CD14-positive monocyte (primary cell): ENCODE measurements around the gene EPG5. TPM values are rescaled to one million over a fixed set of nuclear protein-coding genes. Genes with fewer than 3 reads are reported as not detected.

ENCODE experiments used
- DNase-seq, 3 donors: peaks; one replicate each; pipeline ENCODE4 v3.0.0-alpha.2; 2011 to 2022
- H2AFZ ChIP-seq: 2 replicates; pipeline ENCODE4 v1.6.0; 2012; ENCODE audit warnings: mild to moderate bottlenecking, low read depth, low read length, inconsistent platforms; ENCODE audit not compliant: insufficient read depth, poor library complexity, severe bottlenecking
- H3K27ac ChIP-seq, 2 donors: 1 replicate in 1 of 2; 2 replicates in 1 of 2; pipeline ENCODE4 v1.5.1; 2012 to 2013; ENCODE audit warnings: low read length in 2 of 2, control low read depth in 1 of 2, inconsistent platforms in 1 of 2, low read depth in 1 of 2, mild to moderate bottlenecking in 1 of 2
- H3K27me3 ChIP-seq, 2 donors: one replicate each; pipeline versions ENCODE4 v1.6.0 to v1.6.1; 2011 to 2013; ENCODE audit warnings: low read length in 2 of 2; ENCODE audit not compliant: control insufficient read depth in 2 of 2, insufficient read depth in 2 of 2
- H3K36me3 ChIP-seq, 2 donors: replicated peaks in 1 of 2; 1 replicate in 1 of 2; 2 replicates in 1 of 2; pipeline versions ENCODE4 v1.5.1 to v1.6.1; 2012 to 2013; ENCODE audit warnings: low read length in 2 of 2, control low read depth in 1 of 2, inconsistent platforms in 1 of 2, mild to moderate bottlenecking in 1 of 2; ENCODE audit not compliant: insufficient read depth in 2 of 2, control insufficient read depth in 1 of 2
- H3K4me1 ChIP-seq, 2 donors: 1 replicate in 1 of 2; 2 replicates in 1 of 2; pipeline versions ENCODE4 v1.5.1 to v1.6.1; 2012 to 2013; ENCODE audit warnings: low read length in 2 of 2, control low read depth in 1 of 2, inconsistent platforms in 1 of 2, mild to moderate bottlenecking in 1 of 2, moderate library complexity in 1 of 2; ENCODE audit not compliant: insufficient read depth in 2 of 2, control insufficient read depth in 1 of 2
- H3K4me2 ChIP-seq: replicated peaks from 2 replicates; pipeline ENCODE3; 2012; ENCODE audit warnings: low read length, moderate library complexity, mild to moderate bottlenecking; ENCODE audit not compliant: poor library complexity, severe bottlenecking; ENCODE audit errors: extremely low read depth
- H3K4me3 ChIP-seq, 3 experiments: fragments of 200-600 bp in 1 of 3; sonication (generic) in 1 of 3; replicated peaks in 1 of 3; 1 replicate in 2 of 3; 2 replicates in 1 of 3; pipeline ENCODE4 v1.5.1; 2011 to 2013; ENCODE audit warnings: low read length in 3 of 3, mild to moderate bottlenecking in 3 of 3, control low read depth in 2 of 3, low read depth in 2 of 3, inconsistent platforms in 1 of 3, moderate library complexity in 1 of 3
- H3K79me2 ChIP-seq: 2 replicates; pipeline ENCODE4 v1.6.0; 2012; ENCODE audit warnings: mild to moderate bottlenecking, control low read depth, inconsistent platforms, low read length, moderate library complexity; ENCODE audit not compliant: insufficient read depth
- H3K9ac ChIP-seq: 2 replicates; pipeline ENCODE4 v1.6.0; 2017; ENCODE audit warnings: low read length, mild to moderate bottlenecking; ENCODE audit not compliant: insufficient read depth, poor library complexity, severe bottlenecking
- H3K9me3 ChIP-seq, 2 donors: replicated peaks in 1 of 2; 1 replicate in 1 of 2; 2 replicates in 1 of 2; pipeline versions ENCODE4 v1.5.1 to v1.6.1; 2012 to 2013; ENCODE audit warnings: low read length in 2 of 2, control low read depth in 1 of 2; ENCODE audit not compliant: control insufficient read depth in 1 of 2, insufficient read depth in 1 of 2
- H4K20me1 ChIP-seq: 2 replicates; pipeline ENCODE4 v1.6.0; 2012; ENCODE audit warnings: mild to moderate bottlenecking, low read length, control low read depth, moderate library complexity; ENCODE audit not compliant: insufficient read depth
- H3K27ac Mint-ChIP-seq, 7 donors: one replicate each; pipeline ENCODE4 v1.8.0; 2020; ENCODE audit warnings: mild to moderate bottlenecking in 7 of 7, mixed read lengths in 7 of 7, moderate library complexity in 6 of 7, inconsistent platforms in 2 of 7
- H3K27me3 Mint-ChIP-seq, 3 donors: one replicate each; pipeline ENCODE4 v1.8.0; 2021 to 2022; ENCODE audit warnings: low read depth in 3 of 3, mild to moderate bottlenecking in 3 of 3, mixed read lengths in 3 of 3, moderate library complexity in 3 of 3, inconsistent platforms in 1 of 3
- H3K36me3 Mint-ChIP-seq, 2 donors: one replicate each; pipeline ENCODE4 v1.8.0; 2020; ENCODE audit warnings: mixed read lengths in 2 of 2, inconsistent platforms in 1 of 2, mild to moderate bottlenecking in 1 of 2
- H3K4me1 Mint-ChIP-seq: one replicate; pipeline ENCODE4 v1.8.0; 2020; ENCODE audit warnings: mild to moderate bottlenecking, mixed read lengths
- H3K4me3 Mint-ChIP-seq, 2 donors: one replicate each; pipeline ENCODE4 v1.8.0; 2020; ENCODE audit warnings: mild to moderate bottlenecking in 2 of 2, mixed read lengths in 2 of 2, moderate library complexity in 1 of 2
- H3K9me3 Mint-ChIP-seq, 7 donors: one replicate each; pipeline ENCODE4 v1.8.0; 2020 to 2022; ENCODE audit warnings: mixed read lengths in 7 of 7, mild to moderate bottlenecking in 6 of 7, moderate library complexity in 6 of 7, inconsistent platforms in 2 of 7
- WGBS: methylation state at CpG from one replicate; pipeline ENCODE4 v1.1.5; 2013; ENCODE audit warnings: missing lambda C conversion rate; ENCODE audit not compliant: insufficient coverage; 5-methylcytosine and 5-hydroxymethylcytosine counted together
- intact Hi-C, 2 donors: fragments of 100-400 bp; cut with micrococcal nuclease; formaldehyde crosslinking; loops; one replicate each; pipeline versions ENCODE4 v1.15.0 to v1.15.1; 2023
- polyA plus RNA-seq, 3 donors: library from polyadenylated mRNA; depleted of rRNA in 1 of 3; unstranded in 2 of 3; stranded (reverse) in 1 of 3; fragments of 300-500 nt in 2 of 3; fragments of >200 nt in 1 of 3; fragmentation: Illumina TruSeq in 2 of 3; gene quantifications; 1 replicate in 2 of 3; 2 replicates in 1 of 3; pipeline ENCODE4 v1.2.3, GENCODE V29; 2012 to 2021
- TF ChIP-seq, protein P1 (sequence below): fragments of 200-600 bp; IDR thresholded peaks from one replicate; pipeline ENCODE4 v1.8.0; 2022; ENCODE audit warnings: antibody characterized with exemption, mild to moderate bottlenecking

Gene EPG5
- polyA plus RNA-seq, 3 donors = 1.3 to 15.9 (median 1.4) TPM

DNA sequence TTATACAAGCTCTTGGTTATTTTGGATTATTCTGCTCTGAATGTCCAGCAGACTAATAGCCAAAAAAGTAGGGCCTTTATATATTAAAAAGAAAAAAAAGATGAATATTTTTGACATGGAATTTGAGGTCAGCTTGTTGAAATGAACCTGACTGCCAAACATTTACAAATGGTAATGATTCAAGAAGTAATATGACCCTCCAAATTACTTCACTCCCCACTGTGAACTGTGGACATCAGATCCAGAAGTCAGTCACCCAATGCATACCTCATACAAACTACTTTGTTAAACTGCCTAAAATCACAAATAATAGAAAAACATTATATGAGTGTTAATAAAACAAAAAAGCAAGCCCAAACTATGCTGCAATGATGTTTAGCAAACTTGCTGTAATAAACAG, 10.0 kb downstream of the EPG5 start:
- Histone ChIP-seq H3K4me2 (no peak overlapping the region), H3K27ac (peak overlapping the region in 1 of 2 donors; percentile 31), H3K79me2 (peaks cover 81% of the 10 kb centered on the region), H4K20me1 (peaks cover 45% of the 10 kb centered on the region), H3K27me3 (no peaks in the 10 kb centered on the region), H2AFZ (no peak overlapping the region), H3K9me3 (no peaks in the 10 kb centered on the region), H3K9ac (no peak overlapping the region), H3K4me3 (no peak overlapping the region), H3K36me3 (peaks cover 41 to 65% of the 10 kb centered on the region in 2 donors), H3K4me1 (peaks cover 11 to 14% of the 10 kb centered on the region in 2 donors)
- H3K27me3 Mint-ChIP-seq = peaks cover 0 to 1% (median 0%) of the 10 kb centered on the region in 3 donors
- TF ChIP-seq, protein P1, sequence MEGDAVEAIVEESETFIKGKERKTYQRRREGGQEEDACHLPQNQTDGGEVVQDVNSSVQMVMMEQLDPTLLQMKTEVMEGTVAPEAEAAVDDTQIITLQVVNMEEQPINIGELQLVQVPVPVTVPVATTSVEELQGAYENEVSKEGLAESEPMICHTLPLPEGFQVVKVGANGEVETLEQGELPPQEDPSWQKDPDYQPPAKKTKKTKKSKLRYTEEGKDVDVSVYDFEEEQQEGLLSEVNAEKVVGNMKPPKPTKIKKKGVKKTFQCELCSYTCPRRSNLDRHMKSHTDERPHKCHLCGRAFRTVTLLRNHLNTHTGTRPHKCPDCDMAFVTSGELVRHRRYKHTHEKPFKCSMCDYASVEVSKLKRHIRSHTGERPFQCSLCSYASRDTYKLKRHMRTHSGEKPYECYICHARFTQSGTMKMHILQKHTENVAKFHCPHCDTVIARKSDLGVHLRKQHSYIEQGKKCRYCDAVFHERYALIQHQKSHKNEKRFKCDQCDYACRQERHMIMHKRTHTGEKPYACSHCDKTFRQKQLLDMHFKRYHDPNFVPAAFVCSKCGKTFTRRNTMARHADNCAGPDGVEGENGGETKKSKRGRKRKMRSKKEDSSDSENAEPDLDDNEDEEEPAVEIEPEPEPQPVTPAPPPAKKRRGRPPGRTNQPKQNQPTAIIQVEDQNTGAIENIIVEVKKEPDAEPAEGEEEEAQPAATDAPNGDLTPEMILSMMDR = no peak
- peaks cover 23% of the 10 kb centered on the region for H3K4me1 Mint-ChIP-seq
- H3K36me3 Mint-ChIP-seq = peaks cover 48 to 58% of the 10 kb centered on the region in 2 donors
- no peak overlapping the region for H3K27ac Mint-ChIP-seq
- H3K4me3 Mint-ChIP-seq = no peak overlapping the region
- no peak for DNase-seq
- H3K9me3 Mint-ChIP-seq = no peaks in the 10 kb centered on the region
- intact Hi-C loops = no loop called here

DNA sequence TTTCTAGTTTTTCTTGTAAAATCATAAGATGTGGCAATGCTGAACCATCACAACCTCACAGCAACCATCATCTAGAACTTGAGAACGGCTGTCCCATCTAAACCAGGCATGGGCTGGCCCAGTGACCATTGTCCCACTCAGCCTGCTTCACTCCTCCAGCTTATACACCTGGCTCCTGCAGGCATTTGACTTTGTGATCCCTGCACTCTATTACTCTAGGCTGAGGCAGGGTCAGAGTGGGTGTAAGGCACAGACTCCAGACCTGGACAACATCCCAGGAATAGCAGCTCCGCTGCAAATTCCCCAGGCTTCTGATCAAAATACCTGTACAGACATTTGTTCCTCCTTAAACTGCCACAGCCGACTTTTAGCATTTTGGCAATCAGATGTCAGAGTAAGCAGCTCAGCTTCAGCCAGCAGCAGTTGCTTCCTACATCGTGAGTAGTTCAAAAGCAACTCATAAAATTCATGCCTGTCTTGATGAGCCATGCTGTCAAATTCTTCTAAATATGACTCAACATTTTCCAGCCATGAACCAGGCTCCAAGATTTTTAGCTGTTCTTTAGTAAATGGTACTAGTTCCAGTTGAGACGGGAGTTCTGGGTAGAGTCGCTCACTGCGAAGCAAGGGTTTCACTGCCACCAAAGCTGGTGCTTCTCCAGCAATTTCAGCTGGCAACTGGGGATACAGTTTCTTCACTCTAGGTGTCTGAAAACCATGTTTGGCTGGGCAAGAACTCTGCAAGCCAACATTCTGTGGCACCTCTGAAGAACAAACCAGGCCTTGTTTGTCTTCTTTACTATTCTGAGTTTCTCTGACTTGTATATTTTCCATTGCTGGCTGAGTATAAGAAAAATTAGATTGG, 12.8 kb downstream of the EPG5 start:
- H3K4me1 Mint-ChIP-seq = peaks cover 21% of the 10 kb centered on the region
- Histone ChIP-seq H3K36me3 (peaks cover 57 to 79% of the 10 kb centered on the region in 2 donors), H3K9ac (no peak overlapping the region), H3K4me2 (no peak overlapping the region), H3K27me3 (no peaks in the 10 kb centered on the region), H3K27ac (no peak overlapping the region), H4K20me1 (peaks cover 31% of the 10 kb centered on the region), H2AFZ (no peak overlapping the region), H3K4me1 (peaks cover 12 to 15% of the 10 kb centered on the region in 2 donors), H3K79me2 (peaks cover 53% of the 10 kb centered on the region), H3K9me3 (no peaks in the 10 kb centered on the region), H3K4me3 (no peak overlapping the region)
- H3K27ac Mint-ChIP-seq = no peak overlapping the region
- WGBS = 100% methylated on average over 7 of the region's 7 CpGs
- TF ChIP-seq, protein P1 = no peak
- no peak overlapping the region for H3K4me3 Mint-ChIP-seq
- H3K36me3 Mint-ChIP-seq = peaks cover 64 to 71% of the 10 kb centered on the region in 2 donors
- H3K27me3 Mint-ChIP-seq = peaks cover 0 to 1% (median 0%) of the 10 kb centered on the region in 3 donors
- no peak for DNase-seq
- H3K9me3 Mint-ChIP-seq = no peaks in the 10 kb centered on the region
- intact Hi-C loops = no loop called here
